ENCODE results near the gene ZKSCAN5.
"Not testable (repeated sequence)": the region's sequence is repeated elsewhere in the genome, so short reads cannot be mapped to it uniquely, and the experiment has no call there.

Gene ZKSCAN5

DNA sequence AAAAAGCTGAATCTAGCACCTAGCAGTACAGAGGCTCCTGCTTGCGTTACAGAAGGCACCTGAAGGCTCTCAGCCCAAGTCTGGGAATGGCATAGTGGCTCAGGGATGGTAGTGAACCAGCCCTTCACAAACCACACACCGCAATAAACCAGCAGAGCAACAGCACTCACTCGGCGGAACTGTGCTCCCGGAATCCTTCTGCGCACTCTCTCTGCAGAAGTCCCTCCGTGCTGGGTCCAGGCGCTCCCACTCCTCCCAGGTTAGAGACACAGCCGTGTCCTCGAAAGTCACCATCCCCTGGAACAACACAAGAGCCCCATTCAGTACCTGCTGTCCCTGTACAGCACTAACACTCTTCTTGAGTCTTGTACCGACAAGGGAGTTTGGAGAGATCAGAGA lies 5.9 kb upstream of the ZKSCAN5 start:
- DNase-seq = no peak

DNA sequence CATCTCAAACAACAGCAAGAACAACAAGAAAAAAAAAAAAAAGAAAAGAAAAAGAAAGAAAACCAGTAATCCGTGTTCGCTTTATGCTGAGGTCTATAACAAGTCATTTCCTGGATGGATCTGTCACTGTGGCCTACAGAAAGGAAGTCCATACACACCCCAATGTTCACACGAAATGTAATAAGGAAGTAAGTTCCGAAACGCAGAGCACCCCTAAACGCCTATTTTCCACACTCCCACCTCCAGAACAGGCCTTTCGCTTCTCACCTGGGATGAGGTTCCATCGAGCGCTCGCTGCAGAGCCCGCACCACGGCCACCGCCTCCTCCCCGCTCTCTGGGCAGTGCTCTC lies 5.1 kb upstream of the ZKSCAN5 start:
- DNase-seq = peak in 3 of 6 experiments; percentile 36 to 71 (median 67)

DNA sequence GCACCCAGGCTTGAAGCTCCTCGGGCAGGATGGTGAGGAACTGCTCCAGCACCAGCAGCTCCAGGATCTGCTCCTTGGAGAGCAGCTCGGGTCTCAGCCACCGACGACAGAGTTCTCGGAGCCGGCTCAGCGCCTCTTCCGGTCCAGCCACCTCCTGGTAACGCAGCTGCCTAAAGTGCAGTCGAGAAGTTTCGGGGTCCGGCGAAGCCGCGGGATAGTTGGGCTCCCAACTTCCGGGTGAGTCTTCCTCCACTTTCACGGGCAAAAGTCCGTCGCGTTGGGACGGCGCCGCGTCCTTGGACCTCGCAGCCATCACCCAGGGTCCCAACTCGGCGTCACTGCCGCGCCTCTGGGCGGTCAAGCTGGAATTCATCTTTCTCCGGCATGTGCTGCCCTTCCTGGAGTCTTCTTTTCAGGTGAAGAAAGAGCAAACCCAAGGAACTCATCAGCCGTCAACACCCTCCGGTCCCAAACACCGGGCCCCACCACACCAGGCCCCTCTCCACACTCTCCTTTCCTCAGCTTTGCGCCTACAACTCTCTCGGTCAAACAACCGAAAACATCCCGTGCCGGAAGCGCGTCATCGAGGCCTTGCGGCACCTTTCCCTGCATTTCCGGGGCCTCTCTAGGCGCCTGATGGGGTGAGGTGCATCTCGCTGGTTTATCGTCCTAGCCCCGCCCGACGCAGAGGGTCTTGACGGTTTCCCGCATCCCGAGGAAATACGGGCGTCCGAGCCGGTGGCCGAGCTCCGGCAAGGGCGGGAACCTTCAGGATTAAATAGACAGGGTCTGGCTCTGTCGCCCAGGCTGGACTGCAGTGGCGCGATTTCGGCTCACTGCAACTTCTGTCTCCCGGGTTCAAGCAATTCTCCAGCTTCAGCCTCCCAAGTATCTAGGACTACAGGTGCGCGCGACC lies 4.5 kb upstream of the ZKSCAN5 start, which contains the start of gene ZNF394:
Gene ZNF394, minus strand, starts transcription at position 561 of the 916 bp plus-strand sequence. Its CDS starts 188 bp downstream, at position 373.
- DNase-seq = peak; percentile 78 to 90 (median 85)

DNA sequence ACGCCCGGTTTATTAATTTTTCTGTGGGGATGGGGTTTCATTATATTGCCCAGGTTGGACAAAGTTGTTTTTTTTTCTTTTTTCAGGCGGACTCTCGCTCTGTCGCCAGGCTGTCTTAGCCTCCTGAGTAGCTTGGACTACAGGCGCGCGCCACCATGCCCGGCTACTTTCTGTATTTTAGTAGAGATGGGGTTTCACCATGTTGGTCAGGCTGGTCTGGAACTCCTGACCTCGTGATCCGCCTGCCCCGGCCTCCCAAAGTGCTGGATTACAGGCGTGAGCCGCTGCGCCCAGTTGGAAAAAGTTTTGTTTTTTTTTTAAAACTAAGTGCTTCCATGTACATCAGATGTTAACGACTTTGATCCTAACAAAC lies 3.8 kb upstream of the ZKSCAN5 start:
- no peak for DNase-seq

DNA sequence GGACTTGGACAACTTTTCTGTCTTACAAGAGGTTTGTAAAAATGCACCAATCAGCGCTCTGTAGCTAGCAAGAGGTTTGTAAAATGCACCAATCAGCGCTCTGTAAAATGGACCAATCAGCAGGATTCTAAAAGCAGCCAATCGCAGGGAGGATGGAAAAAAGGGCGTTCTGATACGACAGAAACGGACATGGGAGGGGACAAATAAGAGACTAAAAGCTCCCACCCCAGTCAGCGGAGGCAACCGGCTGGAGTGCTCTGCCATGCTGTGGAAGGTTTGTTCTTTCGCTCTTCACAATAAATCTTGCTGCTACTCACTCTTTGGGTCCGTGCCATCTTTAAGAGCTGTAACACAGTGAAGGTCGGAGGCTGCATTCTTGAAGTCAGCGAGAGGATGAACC lies 3.2 kb upstream of the ZKSCAN5 start:
- not testable (repeated sequence) for DNase-seq

DNA sequence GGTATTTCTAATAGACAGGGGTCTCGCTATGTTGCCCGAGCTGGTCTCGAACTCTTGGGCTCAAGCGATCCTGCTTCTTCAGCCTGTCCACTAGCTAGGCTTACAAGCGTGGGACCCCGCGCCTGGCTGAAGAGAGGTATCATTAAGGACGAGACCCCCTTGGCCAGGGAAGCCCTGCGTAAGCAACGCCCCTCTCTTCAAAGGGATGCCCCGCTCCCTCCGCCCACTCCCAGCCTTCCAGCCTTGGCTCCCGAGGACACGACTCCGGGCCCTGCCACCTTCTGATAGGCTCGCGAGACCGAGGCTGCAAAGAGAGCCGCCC lies 220 bp upstream of the ZKSCAN5 start:
- peak in 1 of 6 experiments; percentile 95 for DNase-seq

DNA sequence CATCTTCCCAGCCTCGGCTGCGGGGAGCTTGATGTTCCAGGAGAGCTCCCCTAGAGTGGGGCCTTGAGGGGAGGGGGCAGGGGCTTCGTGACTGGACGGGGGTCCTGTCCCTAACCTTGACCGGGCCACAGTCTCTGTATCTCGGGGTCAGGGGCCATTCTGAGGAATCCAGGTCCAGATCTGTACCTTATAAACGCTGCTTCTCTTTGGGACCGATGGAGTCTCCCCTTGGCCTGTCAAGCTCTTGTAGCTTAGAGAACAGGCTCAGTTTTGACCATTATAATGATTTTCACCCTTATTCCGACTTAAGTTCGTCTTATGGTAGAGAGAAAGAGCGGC lies 831 bp downstream of the ZKSCAN5 start:
- DNase-seq = peak in 1 of 6 experiments; percentile 40

DNA sequence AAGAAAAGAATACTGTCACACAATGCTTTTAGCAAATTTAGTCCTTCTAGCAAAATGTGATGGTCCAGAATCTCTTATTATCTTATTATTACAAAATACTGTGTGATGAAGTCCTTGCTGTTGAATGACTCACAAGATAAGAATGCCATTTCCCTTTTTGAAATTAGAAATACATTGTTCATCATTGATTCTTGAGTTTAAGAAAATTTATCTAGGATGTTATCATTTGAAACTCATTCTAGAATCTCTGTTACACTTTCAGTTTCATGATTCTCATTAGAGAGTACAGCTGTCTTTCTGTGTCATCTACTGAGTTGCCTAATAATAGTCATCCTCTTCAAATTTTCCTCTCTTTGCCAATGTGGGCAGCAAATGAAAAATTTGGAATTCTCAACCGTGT lies 9.6 kb downstream of the ZKSCAN5 start:
- no peak for DNase-seq

DNA sequence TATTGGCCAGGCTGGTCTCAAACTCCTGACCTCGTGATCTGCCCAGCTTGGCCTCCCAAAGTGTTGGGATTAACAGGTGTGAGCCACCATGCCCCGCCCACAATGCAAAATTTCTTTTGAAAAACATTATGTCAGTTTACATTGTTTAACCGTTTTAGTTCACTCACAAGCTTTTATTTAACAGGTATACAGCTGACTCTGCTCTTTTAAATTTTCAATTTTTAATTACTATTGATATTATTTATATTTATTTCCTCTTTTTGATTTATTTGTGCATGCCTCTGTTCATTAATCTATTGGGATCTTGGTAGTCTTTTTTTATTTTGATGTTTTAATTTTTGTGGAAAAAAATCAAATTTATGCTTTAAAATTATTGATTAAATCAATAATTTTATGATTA lies 16.9 kb downstream of the ZKSCAN5 start:
- no peak for DNase-seq

DNA sequence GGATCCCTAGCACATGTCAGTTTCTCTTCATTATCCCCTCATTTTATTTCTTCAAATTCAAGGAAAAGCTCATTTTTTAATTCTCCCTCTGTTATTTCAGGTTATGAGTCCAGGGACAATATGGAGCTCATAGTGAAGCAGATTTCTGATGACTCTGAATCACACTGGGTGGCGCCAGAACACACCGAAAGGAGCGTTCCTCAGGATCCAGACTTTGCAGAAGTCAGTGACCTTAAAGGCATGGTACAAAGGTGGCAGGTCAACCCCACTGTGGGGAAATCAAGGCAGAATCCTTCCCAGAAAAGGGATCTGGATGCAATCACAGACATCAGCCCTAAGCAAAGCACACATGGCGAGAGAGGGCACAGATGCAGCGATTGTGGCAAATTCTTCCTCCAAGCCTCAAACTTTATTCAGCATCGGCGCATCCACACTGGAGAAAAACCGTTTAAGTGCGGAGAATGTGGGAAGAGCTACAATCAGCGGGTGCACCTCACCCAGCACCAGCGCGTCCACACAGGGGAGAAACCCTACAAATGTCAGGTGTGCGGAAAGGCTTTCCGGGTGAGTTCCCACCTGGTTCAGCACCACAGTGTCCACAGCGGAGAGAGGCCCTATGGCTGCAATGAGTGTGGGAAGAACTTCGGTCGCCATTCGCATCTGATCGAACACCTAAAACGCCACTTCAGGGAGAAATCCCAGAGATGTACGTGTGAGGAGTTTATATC lies 21.4 kb downstream of the ZKSCAN5 start:
- DNase-seq = peak in 3 of 6 experiments; percentile 3 to 11 (median 7)

DNA sequence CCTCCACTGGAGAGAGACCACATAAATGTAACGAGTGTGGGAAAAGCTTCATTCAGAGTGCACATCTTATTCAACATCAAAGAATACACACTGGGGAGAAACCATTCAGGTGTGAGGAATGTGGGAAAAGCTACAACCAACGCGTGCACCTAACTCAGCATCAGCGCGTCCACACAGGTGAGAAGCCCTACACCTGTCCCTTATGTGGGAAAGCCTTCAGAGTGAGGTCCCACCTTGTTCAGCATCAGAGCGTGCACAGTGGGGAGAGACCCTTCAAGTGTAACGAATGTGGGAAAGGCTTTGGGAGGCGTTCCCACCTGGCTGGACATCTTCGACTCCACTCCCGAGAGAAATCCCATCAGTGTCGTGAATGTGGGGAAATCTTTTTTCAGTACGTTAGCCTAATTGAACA lies 26.9 kb downstream of the ZKSCAN5 start:
- DNase-seq = no peak

DNA sequence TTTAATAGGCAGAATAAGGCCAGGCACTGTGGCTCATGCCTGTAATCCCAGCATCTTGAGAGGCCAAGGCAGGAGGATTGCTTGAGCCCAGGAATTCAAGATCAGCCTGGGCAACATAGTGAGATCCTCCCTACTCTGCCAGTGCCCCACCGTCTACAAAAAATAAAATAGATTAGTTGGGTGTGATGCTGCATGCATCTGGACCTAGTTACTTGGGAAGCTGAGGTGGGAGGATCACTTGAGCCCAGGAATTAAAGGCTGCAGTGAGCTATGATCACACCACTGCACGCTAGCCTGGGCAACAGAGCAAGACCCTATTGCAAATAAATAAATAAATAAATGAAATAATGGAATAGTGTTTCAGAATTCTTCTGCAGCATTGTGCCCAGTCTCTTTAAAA lies 31.2 kb downstream of the ZKSCAN5 start:
- no peak for DNase-seq

DNA sequence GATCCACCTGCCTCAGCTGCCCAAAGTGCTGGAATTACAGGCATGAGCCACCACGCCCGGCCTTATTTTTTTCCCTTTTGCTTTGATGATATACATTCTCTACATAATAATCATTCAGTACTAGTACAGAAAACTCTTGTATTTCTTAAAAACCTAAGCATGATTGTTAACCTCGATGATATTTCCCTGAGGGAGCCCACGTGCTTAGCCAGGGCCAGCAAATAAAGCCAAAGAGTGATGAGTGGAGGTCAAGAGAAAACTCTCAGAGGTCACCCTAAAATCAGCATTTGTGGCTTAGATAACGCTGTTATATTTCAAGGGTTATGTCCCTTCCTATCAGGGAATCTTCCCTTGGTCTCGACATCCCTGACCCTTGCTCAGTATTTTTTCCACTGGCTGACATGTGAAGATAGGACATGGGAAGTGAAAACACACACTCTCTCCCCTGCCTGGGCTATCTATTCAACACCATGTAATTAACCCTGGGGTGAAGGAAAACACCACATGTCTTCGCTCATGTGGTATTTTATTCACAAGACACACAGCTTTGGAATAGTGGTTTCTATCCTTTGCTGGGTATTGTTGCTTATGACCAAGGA lies 34.9 kb downstream of the ZKSCAN5 start:
- DNase-seq = no peak

DNA sequence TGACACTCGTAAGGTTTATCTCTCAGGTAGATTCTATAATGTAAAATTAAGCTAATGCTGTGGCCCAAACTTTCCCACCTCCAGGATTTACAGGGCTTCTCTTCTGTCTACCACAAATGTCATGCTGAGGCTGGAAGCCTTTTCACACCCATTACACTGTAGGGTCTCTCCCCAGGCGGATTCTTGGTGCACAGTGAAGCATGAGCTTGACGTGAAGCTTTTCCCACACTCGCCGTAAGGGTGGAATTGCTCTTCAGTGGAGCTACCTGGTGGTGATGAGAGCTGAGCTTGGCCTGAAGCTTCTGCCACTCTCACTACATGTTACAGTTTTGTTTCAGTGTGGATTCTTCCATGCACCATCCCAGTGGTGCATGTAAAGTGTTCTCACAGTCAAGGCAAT lies 36.1 kb downstream of the ZKSCAN5 start:
- no peak for DNase-seq

DNA sequence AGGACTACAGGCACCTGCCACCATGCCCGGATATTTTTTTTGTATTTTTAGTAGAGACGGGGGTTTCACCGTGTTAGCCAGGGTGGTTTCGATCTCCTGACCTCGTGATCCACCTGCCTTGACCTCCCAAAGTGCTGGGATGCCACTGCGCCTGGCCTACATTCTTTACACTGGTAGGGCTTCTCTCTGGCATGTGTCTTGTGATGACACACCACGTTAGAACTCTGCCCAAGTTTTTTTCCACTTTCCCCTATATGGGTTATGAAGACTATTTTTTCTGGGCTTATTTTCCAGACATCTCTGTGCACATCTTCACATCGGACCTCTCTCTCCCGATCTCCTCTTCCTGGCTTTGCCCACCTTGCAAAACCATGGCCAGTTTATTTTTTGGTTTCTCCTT lies 36.8 kb downstream of the ZKSCAN5 start:
- DNase-seq = no peak

DNA sequence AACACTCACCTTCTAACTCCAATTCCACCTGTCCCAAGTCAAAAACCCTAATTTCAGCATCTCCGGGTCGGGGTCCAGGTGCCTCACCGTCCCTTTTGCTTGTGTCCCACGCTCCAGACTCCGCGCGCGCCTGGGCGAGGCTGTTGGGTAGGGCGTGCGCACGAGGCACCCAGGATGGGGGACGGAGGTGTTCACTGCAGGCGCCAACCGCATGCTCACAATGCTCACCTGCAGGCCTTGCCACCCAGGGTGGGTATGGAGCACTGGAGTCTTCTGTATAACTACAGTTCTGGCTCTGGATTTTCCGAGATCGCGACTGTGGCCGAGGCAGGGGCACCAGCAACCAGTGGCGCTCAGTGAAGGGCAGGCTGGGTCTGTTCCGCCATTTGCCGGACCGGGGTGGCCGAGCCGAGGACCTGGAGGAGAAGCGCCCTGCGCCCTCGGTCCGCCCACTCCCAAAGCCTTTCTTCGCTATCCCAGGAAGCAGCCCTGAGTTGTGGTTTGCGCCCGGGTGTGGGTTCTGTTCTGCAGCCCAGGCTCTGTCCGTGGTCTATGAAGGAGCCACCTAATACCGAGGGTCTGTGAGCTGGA lies 38.7 kb downstream of the ZKSCAN5 start:
- no peak for DNase-seq

DNA sequence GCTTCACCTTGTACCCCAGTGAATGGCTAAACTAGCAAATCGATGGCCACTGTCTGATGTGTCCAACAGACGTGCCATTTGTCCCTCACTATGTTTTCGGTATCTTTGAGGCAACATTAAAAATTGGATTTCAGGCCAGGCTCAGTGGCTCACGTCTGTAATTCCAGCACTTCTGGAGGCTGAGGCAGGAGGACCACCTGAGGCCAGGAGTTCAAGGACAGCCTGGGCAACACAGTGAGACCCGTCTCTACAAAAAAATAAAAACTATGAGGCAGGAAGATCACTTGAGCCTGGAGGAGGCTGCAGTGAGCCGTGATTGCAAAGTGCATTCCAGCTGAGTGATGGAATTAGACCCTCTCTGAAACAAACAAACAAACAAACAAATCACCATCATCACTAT lies 39.5 kb downstream of the ZKSCAN5 start:
- DNase-seq = no peak

DNA sequence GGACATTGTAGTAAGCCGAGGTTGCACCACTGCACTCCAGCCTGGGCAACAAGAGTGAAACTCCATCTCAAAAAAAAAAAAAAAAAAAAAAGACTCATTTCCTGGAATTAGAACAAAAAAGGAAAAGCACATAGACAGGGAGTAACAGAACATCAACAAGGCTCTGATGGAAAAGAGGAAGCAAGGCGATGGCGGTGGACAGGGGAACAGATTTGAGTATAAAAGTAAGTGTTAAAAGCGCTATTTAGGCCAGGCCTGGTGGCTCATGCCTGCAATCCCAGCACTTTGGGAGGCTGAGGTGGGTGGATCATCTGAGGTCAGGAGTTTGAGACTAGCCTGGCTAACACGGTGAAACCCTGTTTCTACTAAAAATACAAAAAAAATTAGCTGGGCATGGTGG lies 40.8 kb downstream of the ZKSCAN5 start:
- DNase-seq = not testable (repeated sequence)

DNA sequence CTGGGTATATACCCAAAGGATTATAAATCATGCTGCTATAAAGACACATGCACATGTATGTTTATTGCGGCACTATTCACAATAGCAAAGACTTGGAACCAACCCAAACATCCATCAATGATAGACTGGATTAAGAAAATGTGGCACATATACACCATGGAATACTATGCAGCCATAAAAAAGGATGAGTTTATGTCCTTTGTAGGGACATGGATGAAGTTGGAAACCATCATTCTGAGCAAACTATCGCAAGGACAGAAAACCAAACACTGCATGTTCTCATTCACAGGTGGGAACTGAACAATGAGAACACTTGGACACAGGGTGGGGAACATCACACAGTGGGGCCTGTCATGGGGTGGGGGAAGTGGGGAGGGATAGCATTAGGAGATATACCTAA lies 45.1 kb downstream of the ZKSCAN5 start:
- not testable (repeated sequence) for DNase-seq

DNA sequence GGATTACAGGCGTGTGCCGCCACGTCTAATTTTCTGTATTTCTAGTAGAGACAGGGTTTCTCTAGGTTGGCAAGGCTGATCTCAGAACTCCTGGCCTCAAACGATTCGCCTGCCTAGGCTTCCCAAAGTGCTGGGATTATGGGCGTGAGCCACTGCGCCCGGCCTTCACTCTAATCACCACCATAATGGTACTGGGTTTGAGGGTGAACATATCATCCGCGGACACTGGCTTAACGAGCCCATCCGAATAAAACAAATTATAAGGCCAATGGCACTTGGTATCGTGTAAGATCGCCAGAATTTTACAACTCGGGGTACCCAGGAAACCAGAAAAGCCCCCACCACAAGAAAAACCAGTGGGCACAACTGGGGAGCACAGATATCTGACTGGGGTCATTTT lies 46.9 kb downstream of the ZKSCAN5 start:
- no peak for DNase-seq

DNA sequence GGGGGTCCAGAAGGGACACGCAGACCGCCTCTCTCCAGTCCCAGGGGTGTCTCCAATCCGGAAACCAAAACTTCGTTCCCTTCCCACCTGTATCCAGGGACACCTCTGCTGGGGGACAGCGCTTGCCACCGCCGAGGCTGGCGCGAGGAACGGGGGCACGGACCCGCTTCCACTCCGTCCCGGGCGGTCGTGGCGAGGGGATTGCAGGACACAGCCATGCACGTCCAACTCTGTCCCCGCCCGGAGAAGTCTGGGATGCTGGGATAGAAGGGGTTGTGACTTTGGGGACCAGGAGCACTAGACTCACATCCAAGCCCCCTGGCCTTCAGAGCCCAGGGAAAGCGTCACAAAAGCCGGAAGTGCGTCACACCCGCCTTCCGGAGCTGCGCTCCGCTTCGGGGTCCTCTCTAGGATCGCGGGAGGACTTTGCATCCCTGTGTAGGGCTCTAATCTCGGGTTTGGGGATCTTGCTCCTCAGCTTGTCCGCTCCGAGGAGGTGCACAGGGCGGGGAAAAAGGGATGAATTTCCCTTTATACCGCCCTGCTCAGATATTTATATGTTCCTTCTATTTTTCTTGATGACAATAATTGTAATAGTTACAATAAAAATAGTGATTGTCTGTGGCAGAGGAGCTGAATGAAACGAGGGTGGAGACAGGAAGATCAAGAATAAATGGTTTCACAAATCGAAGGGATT lies 47.5 kb downstream of the ZKSCAN5 start, which contains the start of gene FAM200A:
Gene FAM200A, minus strand, starts transcription at position 348 of the 697 bp plus-strand sequence. CDS start 3,707 bp downstream, outside the sequence.
- DNase-seq = peak; percentile 72 to 85 (median 80)

DNA sequence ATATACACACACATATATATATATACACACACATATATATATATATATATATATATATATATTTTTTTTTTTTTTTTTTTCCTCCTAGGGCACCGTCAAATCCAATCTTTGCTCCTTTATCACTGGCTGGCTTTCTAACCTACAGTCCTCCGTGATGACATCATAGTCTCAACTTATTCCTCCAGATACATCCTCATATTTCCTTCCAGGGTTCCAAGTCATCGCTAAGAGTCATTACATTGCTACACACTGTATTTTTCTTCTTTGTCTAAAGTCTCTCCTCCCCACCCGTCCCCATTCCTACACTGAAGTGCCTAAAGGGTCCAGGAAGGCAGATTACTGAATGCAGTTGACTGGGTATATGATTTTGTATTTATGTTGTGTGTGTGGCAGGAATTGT lies 48.6 kb downstream of the ZKSCAN5 start:
- no peak for DNase-seq

DNA sequence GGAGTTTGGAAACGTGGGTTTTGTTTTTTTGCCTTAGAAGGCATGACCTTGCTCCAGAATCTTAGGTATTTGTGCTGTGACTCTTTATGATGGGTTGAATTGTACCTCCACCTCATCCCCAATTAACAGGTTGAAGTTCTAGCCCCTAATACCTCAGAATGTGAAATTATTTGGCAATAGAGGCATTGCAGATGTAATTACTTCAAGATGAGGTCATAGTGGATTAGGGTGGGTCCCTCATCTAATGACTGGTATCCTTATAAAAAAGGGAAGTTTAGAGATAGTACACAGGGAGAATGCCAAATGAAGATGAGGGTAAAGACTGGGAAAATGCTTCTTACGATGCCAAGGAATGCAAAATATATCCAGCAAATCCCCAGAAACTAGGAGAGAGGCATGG lies 50.5 kb downstream of the ZKSCAN5 start:
- no peak for DNase-seq

Measured in stimulated activated naive CD4-positive, alpha-beta T cell (primary cell).